Neural cell (in vitro differentiated cells): ENCODE measurements around the gene LRR1. TPM values are rescaled to one million over a fixed set of nuclear protein-coding genes. Genes with fewer than 3 reads are reported as not detected.
A peak's percentile ranks its signal among the peaks of the same experiment; 100 is the strongest.

Experiments used
- H2AFZ ChIP-seq: fragments of 200-600, 300-800 bp; sonication (generic), shearing (Covaris generic); 2 replicates; pipeline ENCODE4 v1.6.0; 2014; ENCODE audit warnings: low read depth, mild to moderate bottlenecking, antibody characterized with exemption, low read length, moderate library complexity
- H3F3A ChIP-seq: fragments of 200-600 bp; shearing (Covaris generic); 2 replicates; pipeline ENCODE4 v1.6.1; 2016; ENCODE audit warnings: mild to moderate bottlenecking, moderate library complexity, mixed read lengths, antibody characterized with exemption, low read length; ENCODE audit not compliant: insufficient read depth, poor library complexity, severe bottlenecking
- H3K27ac ChIP-seq: fragments of 200-600, 300-800 bp; sonication (generic), shearing (Covaris generic); 2 replicates; pipeline ENCODE4 v1.5.1; 2014; ENCODE audit warnings: mild to moderate bottlenecking, low read length, moderate library complexity
- H3K27me3 ChIP-seq: fragments of 300-800, 200-600 bp; sonication (generic), shearing (Covaris generic); 2 replicates; pipeline ENCODE4 v1.6.0; 2014; ENCODE audit warnings: mild to moderate bottlenecking, low read depth, low read length, moderate library complexity; ENCODE audit not compliant: insufficient read depth
- H3K36me3 ChIP-seq: fragments of 300-800, 200-600 bp; sonication (generic), shearing (Covaris generic); 2 replicates; pipeline ENCODE4 v1.5.1; 2014; ENCODE audit warnings: mild to moderate bottlenecking, antibody characterized with exemption, low read length, moderate library complexity; ENCODE audit not compliant: insufficient read depth
- H3K4me2 ChIP-seq: fragments of 300-800, 200-600 bp; sonication (generic), shearing (Covaris generic); 2 replicates; pipeline ENCODE4 v1.6.0; 2014; ENCODE audit warnings: mild to moderate bottlenecking, low read length
- H3K4me3 ChIP-seq: fragments of 300-800, 200-600 bp; sonication (generic), shearing (Covaris generic); 2 replicates; pipeline ENCODE4 v1.5.1; 2014; ENCODE audit warnings: mild to moderate bottlenecking, low read length, moderate library complexity
- H3K79me2 ChIP-seq: fragments of 200-600 bp; shearing (Covaris generic); replicated peaks from 2 replicates; pipeline ENCODE4 v1.6.0; 2014; ENCODE audit warnings: mild to moderate bottlenecking, low read length, moderate library complexity; ENCODE audit not compliant: insufficient read depth
- H3K9ac ChIP-seq: fragments of 300-800, 200-600 bp; sonication (generic), shearing (Covaris generic); 2 replicates; pipeline ENCODE4 v1.6.1; 2016; ENCODE audit warnings: mild to moderate bottlenecking, low read length, mixed read lengths
- H3K9me2 ChIP-seq: fragments of 200-600 bp; shearing (Covaris generic); 2 replicates; pipeline ENCODE4 v1.6.1; 2016; ENCODE audit warnings: mild to moderate bottlenecking, low read length, mixed read lengths; ENCODE audit not compliant: insufficient read depth
- H3K9me3 ChIP-seq: fragments of 200-600, 300-800 bp; sonication (generic), shearing (Covaris generic); 2 replicates; pipeline ENCODE4 v1.6.1; 2016; ENCODE audit warnings: mild to moderate bottlenecking, mixed run types, low read length, moderate library complexity, mixed read lengths
- H4K20me1 ChIP-seq: fragments of 200-600 bp; shearing (Covaris generic); 2 replicates; pipeline ENCODE4 v1.6.1; 2016; ENCODE audit warnings: mild to moderate bottlenecking, mixed run types; ENCODE audit not compliant: insufficient read depth
- EP300 ChIP-seq: fragments of 450-650 bp; conservative IDR thresholded peaks from 2 replicates; pipeline ENCODE4 v1.6.1; 2014; ENCODE audit warnings: antibody characterized with exemption, mild to moderate bottlenecking, moderate library complexity; ENCODE audit not compliant: poor library complexity, severe bottlenecking
- EZH2 ChIP-seq: fragments of 200-600, 300-800 bp; shearing (Covaris generic), sonication (generic); IDR thresholded peaks from 2 replicates; pipeline ENCODE4 v1.6.1; 2014; ENCODE audit warnings: antibody characterized with exemption, low read length, borderline replicate concordance, mild to moderate bottlenecking; ENCODE audit not compliant: insufficient read depth, poor library complexity, severe bottlenecking
- MXI1 ChIP-seq: fragments of 450-650 bp; conservative IDR thresholded peaks from 2 replicates; pipeline ENCODE4 v1.6.1; 2014; ENCODE audit warnings: antibody characterized with exemption, mild to moderate bottlenecking; ENCODE audit not compliant: poor library complexity, severe bottlenecking
- POLR2AphosphoS5 ChIP-seq: IDR thresholded peaks from 2 replicates; pipeline ENCODE4 v1.6.1; 2012
- RAD21 ChIP-seq: fragments of 450-650 bp; conservative IDR thresholded peaks from 2 replicates; pipeline ENCODE4 v1.6.1; 2014; ENCODE audit warnings: antibody characterized with exemption, mild to moderate bottlenecking, moderate library complexity
- REST ChIP-seq: IDR thresholded peaks from 2 replicates; pipeline ENCODE4 v1.6.1; 2012; ENCODE audit warnings: borderline replicate concordance
- SMC3 ChIP-seq: fragments of 450-650 bp; conservative IDR thresholded peaks from 2 replicates; pipeline ENCODE4 v1.6.1; 2014; ENCODE audit warnings: antibody characterized with exemption, mild to moderate bottlenecking, moderate library complexity; ENCODE audit not compliant: poor library complexity
- TAF1 ChIP-seq: IDR thresholded peaks from 2 replicates; pipeline ENCODE4 v1.6.1; 2012; ENCODE audit warnings: low read depth
- polyA plus RNA-seq: library from polyadenylated mRNA; depleted of rRNA; stranded (reverse); fragments of >200 nt; gene quantifications from 2 replicates; pipeline ENCODE4 v1.2.3, GENCODE V29; 2014
- TF ChIP-seq, protein P1 (sequence below): fragments of 450-650 bp; IDR thresholded peaks from 2 replicates; pipeline ENCODE4 v1.5.1; 2014; ENCODE audit warnings: antibody characterized with exemption, mild to moderate bottlenecking, moderate library complexity; ENCODE audit not compliant: poor library complexity, severe bottlenecking

The LRR1 gene
- polyA plus RNA-seq, 1 donor from 2014 or later: 4.4 TPM

- Histone ChIP-seq H3K4me2 (no peak overlapping the region), H4K20me1 (no peaks in the 10 kb centered on the region), H3K79me2 (peaks cover 57% of the 10 kb centered on the region), H3K36me3 (no peaks in the 10 kb centered on the region), H3K4me3 (no peak overlapping the region), H3K27me3 (no peaks in the 10 kb centered on the region), H3F3A (no peaks in the 10 kb centered on the region), H3K9me3 (no peaks in the 10 kb centered on the region), H3K27ac (no peak overlapping the region), H3K9me2 (no peaks in the 10 kb centered on the region), H2AFZ (no peak overlapping the region), H3K9ac (no peak overlapping the region)
- TF ChIP-seq EP300 (no peak), TAF1 (no peak), RAD21 (no peak)
These were observed 16.4 kb upstream of the LRR1 start for GRCh38 chr14:49582113-49582977.

DNA sequence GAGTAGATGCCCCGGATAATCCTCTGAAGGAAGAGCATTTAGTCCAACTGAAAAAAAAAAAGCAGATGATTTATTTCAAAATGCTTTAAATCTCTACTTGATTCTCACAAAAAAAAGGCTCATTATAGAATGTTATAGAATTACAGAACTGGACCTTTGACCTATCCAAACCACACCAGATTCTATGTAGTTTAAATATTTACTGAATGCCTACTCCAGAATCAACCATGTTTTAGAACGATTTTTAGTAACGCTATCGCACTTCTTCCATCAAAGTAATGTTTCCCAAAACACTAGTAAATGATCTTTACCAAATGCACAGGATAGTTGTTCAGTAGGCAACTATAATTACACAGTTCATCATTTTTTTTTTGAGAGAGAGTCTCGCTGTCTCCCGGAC, 15.1 kb upstream of the LRR1 start:
- Histone ChIP-seq H3K9me3 (no peaks in the 10 kb centered on the region), H2AFZ (no peak overlapping the region), H4K20me1 (no peaks in the 10 kb centered on the region), H3K27me3 (no peaks in the 10 kb centered on the region), H3K36me3 (no peaks in the 10 kb centered on the region), H3K4me2 (no peak overlapping the region), H3K9me2 (no peaks in the 10 kb centered on the region), H3F3A (no peaks in the 10 kb centered on the region), H3K9ac (no peak overlapping the region), H3K79me2 (peaks cover 57% of the 10 kb centered on the region), H3K4me3 (peak overlapping the region; percentile 71), H3K27ac (no peak overlapping the region)
- TF ChIP-seq EP300: no peak
- no peak for TF ChIP-seq SMC3
- TF ChIP-seq, protein P1, sequence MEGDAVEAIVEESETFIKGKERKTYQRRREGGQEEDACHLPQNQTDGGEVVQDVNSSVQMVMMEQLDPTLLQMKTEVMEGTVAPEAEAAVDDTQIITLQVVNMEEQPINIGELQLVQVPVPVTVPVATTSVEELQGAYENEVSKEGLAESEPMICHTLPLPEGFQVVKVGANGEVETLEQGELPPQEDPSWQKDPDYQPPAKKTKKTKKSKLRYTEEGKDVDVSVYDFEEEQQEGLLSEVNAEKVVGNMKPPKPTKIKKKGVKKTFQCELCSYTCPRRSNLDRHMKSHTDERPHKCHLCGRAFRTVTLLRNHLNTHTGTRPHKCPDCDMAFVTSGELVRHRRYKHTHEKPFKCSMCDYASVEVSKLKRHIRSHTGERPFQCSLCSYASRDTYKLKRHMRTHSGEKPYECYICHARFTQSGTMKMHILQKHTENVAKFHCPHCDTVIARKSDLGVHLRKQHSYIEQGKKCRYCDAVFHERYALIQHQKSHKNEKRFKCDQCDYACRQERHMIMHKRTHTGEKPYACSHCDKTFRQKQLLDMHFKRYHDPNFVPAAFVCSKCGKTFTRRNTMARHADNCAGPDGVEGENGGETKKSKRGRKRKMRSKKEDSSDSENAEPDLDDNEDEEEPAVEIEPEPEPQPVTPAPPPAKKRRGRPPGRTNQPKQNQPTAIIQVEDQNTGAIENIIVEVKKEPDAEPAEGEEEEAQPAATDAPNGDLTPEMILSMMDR: no peak
- no peak for TF ChIP-seq POLR2AphosphoS5
- TF ChIP-seq RAD21: no peak
- TF ChIP-seq REST: no peak
- no peak for TF ChIP-seq EZH2
- no peak for TF ChIP-seq TAF1
- no peak for TF ChIP-seq MXI1
